ENCODE measurements around the gene SLC6A17.

The SLC6A17 gene

GRCh38 chr1:110200666-110201065, 50.4 kb downstream of the SLC6A17 start:
- no peak for TF ChIP-seq CTCF (IDR thresholded peaks at IDR 0.05; ENCODE audit: control extremely low read depth, extremely low read depth, low read depth, missing control alignments)
- POLR2A ChIA-PET = no interaction called here
- no peak for DNase-seq (ENCODE audit: extremely low spot score)
- CTCF ChIA-PET = interaction anchor here (0.6 to 10.2 kb wide), 11 partner anchors 9 to 419 kb away, joined by 3 to 295 read pairs (median 4); partner anchors contain the start of gene RBM15

DNA sequence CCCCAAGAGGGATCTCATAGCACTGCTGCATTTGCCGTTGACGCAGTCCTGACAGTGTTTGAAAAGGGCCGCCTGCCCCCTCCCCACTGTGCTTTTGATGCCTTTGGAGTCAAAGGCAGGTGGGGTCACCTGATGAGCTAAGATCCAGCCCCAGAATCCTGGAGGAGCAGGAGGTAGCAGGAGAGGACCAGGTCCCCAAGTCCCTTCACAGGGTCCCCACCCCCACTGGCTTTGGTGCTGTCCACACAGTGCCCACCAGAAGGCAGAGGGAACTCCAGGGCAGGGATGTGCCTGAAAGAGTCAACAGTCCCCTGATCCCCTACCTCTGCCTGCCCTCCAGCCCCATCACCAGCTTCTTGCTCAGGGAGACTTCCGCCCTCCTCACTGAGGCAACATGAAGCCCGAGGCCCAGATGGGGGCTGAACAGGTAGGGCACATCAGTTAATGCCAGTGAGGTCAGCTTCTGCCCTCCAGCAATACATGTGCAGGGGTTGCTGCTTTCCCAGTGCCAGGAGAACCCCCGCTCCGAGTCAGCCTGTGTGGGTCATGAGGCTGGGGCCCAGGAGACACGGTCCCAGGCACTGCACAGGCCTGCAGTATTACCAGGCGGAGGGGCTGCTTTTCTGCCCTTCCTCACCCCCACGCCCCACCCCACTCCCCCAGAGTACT, 51.0 kb downstream of the SLC6A17 start:
- ChIA-PET CTCF (interaction anchor here (0.6 to 10.2 kb wide), 18 partner anchors 9 to 418 kb away, joined by 3 to 295 read pairs (median 13); partner anchors contain the start of gene RBM15), POLR2A (no interaction called here)
- TF ChIP-seq CTCF (IDR thresholded peaks at IDR 0.05; ENCODE audit: control extremely low read depth, extremely low read depth, low read depth, missing control alignments) = no peak

DNA sequence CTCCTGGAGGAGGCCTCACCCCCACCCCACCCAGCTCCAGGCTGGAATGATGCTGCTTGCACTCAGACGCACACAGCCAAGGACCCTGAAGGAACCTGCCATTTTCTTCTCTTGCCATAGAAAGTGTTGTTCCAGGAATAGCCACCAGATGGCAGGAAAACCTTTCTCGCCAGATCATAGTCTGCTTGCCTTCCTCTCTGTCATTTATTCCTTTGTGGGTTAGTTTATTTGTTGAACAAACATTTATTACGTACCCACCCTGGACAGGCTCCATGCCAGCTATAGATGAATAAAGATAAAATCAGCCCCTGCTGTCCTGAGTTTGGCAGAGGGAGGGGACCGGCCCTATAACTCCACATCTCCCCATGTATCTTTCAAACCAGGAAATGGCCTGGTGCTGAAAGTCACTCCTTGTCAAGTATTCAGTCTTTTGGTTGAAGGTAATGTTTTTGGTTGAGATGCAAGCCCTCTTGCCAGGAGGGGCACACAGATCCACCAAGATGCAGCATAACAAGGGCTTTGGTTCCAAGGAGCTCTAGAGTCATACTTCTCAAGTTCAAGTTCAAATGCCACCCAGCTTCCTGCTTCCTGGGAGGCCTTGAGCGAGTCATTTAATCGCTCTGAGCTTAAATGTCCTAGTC, 52.8 kb downstream of the SLC6A17 start:
- ChIA-PET CTCF (interaction anchor here (0.8 to 10.2 kb wide), 52 partner anchors 9 to 305 kb away, joined by 3 to 295 read pairs (median 5); partner anchors contain the start of gene RBM15), POLR2A (no interaction called here)
- DNase-seq (ENCODE audit: extremely low spot score) = peak; percentile 78
- peak; percentile 81 for TF ChIP-seq CTCF (IDR thresholded peaks at IDR 0.05; ENCODE audit: control extremely low read depth, extremely low read depth, low read depth, missing control alignments)

More for the DNA sequence above, 51.0 kb downstream of the SLC6A17 start:
- DNase-seq (ENCODE audit: extremely low spot score) = no peak

DNA sequence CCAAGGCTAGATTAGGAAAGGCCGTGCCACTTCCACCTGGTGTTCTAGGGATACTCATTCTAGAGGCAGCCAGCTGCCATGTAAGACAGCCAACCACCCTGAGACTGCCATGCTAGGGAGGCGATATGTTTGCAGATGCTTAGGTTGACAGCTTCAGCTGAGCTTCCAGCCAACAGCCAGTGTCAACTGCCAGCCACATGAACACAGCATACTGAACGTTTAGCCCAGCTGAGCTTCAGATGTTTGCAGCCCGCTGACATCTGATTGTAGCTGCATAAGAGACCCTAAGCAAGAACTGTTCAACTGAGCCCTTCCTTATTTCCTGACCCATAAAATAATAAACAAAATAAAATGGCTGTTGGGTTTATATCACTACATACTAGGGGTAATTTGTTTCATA, 54.9 kb downstream of the SLC6A17 start:
- TF ChIP-seq CTCF (IDR thresholded peaks at IDR 0.05; ENCODE audit: control extremely low read depth, extremely low read depth, low read depth, missing control alignments) = no peak
- CTCF ChIA-PET = interaction anchor here (1.0 to 10.2 kb wide), 9 partner anchors 11 to 291 kb away, joined by 3 to 295 read pairs (median 27); no protein-coding TSS in a partner anchor
- POLR2A ChIA-PET = no interaction called here
- DNase-seq (ENCODE audit: extremely low spot score) = no peak

GRCh38 chr1:110205591-110206155, 55.4 kb downstream of the SLC6A17 start:
- TF ChIP-seq CTCF (IDR thresholded peaks at IDR 0.05; ENCODE audit: control extremely low read depth, extremely low read depth, low read depth, missing control alignments) = no peak
- no peak for DNase-seq (ENCODE audit: extremely low spot score)
- ChIA-PET CTCF (interaction anchor here (0.6 to 10.2 kb wide), 19 partner anchors 9 to 290 kb away, joined by 3 to 352 read pairs (median 27); partner anchors contain the start of gene RBM15), POLR2A (no interaction called here)

GRCh38 chr1:110206261-110206920, 56.1 kb downstream of the SLC6A17 start:
- no peak for DNase-seq (ENCODE audit: extremely low spot score)
- POLR2A ChIA-PET = no interaction called here
- CTCF ChIA-PET = interaction anchor here (0.6 to 8.6 kb wide), 32 partner anchors 9 to 297 kb away, joined by 3 to 352 read pairs (median 12); partner anchors contain the start of gene RBM15
- TF ChIP-seq CTCF (IDR thresholded peaks at IDR 0.05; ENCODE audit: control extremely low read depth, extremely low read depth, low read depth, missing control alignments) = no peak

All from GM10248 (cell line).